NCI-H2029 treated with DMSO at 0.1 percent for 48 hours (cell line): Measurements from ENCODE around the gene HYI.
A peak's percentile ranks its signal among the peaks of the same experiment; 100 is the strongest.
"Not testable (repeated sequence)": the region's sequence is repeated elsewhere in the genome, so short reads cannot be mapped to it uniquely, and the experiment has no call there.

ENCODE experiments used
- DNase-seq: peaks from one replicate; lab custom pipeline; 2025; lab: John Stamatoyannopoulos, UW

Gene HYI

DNA sequence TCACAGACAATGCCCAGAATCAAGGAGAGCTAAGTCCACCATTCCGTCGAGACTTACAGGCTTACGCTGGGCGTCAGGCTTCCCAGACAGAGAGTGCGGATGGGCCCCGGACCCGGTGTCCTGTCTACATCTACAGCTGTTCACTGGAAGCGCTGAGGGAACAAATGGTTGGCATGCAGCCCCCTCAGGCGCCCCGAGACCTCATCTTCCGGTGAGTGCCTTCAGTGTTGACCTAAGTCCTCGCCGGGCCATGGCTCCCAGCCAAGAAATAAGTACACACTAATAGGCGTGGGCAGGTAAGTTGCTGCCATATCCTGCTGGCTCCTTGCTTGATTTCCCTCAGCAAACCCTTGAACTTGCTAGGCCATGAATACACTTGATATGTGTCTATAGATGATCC lies 26.2 kb downstream of the HYI start:
- DNase-seq, result peak; percentile 14

DNA sequence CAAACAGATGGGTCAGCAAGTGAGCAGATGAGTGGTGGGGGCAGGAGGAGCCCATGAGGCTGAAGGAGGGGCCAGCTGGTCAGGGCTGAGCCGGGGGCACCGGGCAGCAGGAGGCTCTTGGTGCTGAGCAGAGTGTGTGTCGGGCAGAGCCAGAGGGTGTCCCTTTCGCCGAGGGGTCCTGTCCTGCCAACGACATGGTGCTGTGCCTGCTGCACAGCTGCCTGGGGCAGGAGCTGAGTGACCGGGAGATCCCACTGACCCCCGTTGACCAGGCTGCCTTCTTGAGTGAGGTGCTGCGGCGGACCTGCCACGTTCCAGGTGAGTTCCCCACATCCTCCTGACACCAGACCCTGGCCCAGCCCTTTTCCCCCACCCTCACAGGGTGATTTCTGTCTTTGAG lies 27.5 kb downstream of the HYI start:
- no peak for DNase-seq

DNA sequence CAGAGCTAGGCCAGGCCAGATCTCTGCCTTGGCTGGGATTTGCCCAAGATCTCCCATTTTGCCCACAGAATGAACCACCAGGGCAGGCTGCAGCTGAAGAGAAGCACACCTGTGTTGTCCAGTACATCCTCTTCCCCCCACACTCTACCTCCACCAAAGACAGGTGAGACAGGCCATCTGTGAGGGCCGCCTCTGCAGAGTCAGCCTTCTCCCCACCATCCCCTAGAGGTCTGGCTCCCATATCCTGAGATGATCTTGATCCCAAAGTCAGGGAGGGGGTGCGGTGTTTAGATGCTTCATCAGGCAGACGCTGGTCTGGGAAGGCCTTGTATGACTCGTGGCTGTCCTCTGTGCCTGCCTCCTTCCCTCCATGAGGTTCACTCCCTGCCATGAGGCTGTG lies 28.7 kb downstream of the HYI start:
- no peak for DNase-seq

DNA sequence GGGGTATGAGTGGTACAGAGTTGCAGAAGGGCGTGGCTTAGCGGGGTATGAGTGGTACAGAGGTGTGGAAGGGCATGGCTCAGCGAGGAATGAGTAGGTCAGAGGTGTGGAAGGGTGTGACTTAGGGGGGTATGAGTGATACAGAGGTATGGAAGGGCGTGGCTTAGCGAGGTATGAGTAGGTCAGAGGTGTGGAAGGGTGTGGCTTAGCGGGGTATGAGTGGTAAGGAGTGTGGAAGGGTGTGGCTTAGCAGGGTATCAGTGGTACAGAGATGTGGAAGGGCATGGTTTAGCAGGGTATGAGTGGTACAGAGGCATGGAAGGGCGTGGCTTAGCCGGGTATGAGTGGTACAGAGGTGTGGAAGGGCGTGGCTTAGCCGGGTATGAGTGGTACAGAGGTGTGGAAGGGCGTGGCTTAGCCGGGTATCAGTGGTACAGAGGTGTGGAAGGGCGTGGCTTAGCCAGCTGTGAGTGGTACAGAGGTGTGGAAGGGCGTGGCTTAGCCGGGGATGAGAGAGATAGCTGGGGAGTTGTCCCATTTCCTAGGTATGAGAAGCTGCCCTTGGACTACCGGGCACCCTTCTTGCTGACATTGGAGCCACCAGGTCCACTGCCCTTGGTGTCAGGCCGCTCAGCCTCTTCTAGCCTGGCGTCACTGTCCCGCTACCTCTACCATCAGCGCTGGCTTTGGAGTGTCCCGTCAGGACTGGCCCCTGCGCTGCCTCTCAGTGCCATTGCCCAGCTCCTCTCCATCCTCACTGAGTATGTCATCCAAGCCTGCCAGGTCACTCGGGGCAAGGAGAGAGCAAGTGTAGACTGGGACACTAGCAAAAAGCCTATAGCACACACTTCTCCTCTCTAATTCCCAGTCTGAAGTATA lies 29.8 kb downstream of the HYI start:
- DNase-seq, result no peak

DNA sequence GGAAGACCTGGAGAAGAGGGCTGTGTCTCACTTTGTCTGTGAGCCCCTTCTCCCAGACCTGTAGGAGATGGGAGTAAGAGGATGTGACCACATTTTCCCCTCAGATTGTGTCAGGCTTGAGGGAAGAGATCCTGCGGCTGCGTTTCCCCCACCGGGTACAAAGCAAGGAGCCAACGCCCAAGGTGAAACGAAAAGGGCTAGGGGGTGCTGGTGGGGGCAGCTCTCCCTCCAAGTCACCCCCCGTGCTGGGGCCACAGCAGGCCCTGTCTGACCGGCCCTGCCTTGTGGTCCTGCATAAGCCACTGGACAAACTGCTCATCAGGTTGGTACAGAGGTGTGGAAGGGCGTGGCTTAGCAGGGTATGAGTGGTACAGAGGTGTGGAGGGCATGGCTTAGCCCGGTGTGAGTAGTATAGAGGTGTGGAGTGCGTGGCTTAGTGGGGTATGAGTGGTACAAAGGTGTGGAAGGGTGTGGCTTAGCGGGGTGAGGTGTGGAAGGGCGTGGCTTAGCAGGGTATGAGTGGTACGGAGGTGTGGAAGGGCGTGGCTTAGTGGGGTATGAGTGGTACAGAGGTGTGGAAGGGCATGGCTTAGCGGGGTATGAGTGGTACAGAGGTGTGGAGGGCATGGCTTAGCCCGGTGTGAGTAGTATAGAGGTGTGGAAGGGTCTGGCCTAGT lies 30.6 kb downstream of the HYI start:
- DNase-seq, result no peak

DNA sequence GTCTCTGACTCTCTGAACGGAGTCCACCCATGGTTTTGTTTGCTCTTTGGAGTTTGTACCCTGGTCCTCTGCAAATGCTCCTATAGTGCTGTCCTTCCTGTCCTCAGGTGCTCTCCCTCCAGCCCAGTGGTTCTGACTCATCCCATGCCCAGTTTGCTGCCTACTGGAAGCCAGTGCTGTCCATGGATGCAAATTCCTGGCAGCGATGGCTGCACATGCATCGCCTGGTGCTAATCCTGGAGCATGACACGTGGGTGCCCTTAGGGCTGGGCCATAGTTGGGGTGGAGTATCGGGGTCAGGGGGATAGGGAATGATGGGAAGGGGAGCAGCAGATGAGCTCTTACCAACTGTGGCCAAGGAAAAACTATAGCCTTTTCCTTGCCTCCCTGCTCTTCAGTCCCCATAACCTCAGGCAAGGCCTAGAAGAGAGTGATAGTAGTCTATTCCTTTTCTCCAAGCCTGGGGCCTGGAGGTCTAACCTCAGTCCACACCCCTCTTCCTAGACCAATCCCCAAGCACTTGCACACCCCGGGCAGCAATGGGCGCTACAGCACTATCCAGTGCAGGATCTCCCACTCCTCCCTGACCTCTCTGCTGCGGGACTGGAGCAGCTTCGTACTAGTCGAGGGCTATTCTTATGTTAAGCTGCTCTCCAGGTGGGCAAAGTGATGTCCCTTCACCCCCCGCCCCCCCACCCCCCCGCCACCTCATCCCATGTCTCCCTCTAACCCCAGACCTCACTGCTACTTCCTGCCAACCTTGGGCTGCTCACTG lies 31.6 kb downstream of the HYI start:
- no peak for DNase-seq

DNA sequence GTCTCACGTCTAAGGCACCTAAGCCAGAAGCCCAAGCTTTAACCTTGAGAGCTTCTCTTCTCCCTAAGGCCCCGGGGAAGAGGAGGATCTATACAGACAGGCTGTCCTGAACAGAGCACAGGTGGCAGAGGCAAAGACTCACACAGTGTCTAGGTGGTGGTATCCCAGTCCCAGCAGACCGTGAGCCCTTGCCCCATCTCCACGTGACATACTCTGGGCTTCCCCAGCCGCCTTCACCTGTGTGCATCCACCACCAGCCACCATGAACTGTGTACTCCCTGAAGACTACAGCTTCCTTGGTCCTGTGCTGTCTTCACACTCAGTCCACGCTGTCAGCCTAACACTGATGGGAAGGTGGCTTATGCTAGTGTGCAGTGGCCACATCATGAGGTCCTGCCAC lies 32.3 kb downstream of the HYI start:
- DNase-seq, result no peak

DNA sequence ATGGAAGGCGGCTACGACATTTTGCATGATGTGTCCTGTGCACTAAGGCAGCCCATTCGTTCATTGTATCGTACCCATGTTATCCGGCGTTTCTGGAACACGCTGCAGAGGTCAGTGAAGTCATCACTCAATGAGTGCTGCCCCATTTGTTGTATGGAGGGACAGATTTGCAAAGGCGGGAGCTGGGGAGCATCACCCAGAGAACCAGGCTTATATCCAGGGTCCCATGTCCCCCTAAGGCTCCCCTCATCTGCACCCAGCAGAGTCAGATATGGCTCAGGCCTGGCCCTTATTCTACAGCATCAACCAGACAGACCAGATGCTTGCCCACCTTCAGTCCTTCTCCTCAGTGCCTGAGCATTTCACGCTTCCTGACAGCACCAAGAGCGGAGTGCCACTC lies 32.9 kb downstream of the HYI start:
- DNase-seq, result no peak

DNA sequence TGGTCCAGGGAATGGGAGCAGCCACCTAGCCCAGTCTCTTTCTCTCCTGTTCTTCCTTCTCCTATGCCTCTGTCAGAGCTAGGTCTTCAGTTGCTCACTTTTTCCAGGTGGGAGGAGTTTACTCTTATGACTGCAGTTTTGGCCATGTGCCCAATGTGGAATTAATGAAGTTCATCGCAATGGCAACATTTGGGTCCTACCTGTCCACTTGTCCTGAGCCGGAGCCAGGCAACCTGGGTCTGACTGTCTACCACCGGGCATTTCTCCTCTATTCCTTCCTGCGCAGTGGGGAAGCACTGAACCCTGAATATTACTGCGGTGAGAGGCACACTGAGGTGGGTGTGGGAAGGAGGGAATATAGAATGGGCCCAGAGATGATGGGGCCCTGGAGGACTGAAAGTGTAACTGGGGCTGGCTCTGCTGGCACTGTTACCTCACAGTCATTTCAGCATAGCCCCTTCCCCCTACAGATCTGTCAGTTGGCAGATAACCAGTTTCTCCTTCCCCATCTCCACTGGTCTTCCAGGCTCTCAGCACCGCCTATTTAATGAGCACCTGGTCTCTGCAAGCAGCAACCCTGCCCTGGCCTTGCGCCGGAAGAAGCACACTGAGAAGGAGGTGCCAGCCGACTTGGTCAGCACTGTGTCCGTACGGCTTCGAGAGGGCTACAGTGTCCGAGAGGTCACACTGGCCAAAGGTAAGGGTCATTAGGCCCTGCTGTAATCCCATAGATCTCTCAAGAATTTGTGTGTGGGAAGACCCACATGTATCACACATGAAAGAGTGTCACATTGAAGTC lies 33.9 kb downstream of the HYI start:
- no peak for DNase-seq

DNA sequence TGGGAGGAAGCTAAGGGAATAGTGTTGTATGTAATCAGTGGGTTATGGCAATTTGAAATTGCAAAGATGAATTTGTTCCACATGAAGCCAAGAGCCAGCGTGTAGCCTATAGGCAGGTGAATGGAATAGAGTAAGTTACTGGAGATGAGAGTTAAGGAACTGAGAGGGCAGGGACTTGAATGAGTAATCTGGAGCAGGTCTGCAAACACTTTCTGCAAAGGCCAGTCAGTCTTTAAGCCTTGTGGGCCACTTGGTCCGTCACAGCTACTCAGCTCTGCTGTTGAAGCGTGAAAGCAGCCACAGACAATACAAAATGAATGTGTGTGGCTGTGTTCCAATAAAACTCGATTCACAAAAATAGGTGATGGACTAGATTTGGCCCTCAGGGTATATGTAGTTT lies 34.9 kb downstream of the HYI start:
- DNase-seq, result no peak

DNA sequence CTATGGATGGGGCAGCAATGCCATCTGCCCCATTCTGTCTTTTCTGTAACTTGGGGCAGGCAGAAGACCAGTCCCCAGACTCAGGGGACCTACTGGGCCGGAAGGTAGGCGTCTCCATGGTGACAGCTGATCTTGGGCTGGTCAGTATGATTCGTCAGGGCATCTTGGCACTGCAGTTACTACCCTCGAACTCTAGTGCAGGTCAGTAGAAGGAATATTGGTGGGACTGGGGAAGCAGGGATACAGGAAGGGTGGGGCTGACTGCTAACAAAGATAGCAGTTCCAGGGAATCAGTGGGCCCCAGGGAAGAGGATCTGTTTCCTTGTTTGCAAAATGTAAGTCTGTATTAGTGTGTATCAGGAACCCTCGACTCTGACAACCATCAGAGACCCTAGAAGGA lies 37.8 kb downstream of the HYI start:
- DNase-seq, result no peak

DNA sequence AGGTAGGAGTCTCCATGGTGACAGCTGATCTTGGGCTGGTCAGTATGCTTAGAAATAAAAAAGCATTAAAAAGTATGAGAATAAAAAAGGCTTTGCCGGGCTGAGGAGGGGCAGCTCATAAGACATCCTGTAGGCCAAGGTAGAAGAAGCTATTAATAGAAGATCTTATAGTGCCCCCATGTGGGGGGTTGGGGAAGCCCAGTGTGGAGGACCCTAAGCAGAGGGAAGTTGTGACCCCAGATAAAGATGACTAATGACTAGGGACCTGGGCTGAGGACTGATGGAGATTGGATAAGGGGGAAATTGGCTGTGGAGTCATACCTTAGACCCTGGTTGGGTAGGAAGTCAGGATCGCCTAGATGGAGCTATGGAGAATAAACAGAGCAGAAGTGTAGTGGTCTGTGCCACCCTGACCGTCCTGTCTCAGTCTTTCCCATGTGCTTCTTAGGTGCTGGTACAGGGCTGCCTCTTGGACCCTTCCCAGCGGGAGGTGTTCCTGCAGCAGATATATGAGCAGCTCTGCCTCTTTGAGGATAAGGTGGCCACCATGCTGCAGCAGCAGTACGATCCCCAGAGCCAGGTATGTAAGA lies 39.0 kb downstream of the HYI start:
- peak; percentile 82 for DNase-seq

DNA sequence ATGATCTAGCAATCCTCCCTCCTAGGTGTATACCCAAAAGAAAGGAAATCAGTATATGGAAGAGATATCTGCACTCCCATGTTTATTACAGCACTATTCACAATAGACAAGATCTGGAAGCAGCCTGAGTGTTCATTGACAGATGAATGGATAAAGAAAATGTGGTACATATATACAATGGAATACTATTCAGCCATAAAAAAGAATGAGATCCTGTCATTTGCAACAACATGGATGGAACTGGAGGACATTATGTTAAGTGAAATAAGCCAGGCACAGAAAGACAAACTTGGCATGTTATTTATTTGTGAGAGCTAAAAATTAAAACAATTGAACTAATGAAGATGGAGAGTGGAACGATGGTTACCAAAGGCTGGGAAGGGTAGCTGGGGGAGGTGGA lies 40.3 kb downstream of the HYI start:
- not testable (repeated sequence) for DNase-seq

DNA sequence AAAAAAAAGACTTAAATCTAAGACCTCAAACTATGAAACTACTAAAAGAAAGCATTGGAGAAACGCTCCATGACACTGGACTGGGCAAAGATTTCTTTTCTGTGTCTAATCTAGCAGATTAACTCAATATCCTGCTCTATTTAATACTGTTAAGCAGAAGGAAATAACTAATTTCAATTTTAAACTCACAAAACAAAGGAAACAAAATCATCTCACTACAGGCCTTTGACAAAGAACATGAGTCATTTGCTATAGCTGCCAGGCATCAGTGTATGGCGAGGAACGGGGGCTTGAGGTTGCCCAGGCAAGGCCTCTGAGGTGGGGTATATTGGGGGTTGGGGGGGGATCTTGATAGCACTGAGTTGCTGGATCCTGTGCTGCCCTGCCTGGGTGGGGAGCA lies 43.2 kb downstream of the HYI start:
- DNase-seq, result no peak

DNA sequence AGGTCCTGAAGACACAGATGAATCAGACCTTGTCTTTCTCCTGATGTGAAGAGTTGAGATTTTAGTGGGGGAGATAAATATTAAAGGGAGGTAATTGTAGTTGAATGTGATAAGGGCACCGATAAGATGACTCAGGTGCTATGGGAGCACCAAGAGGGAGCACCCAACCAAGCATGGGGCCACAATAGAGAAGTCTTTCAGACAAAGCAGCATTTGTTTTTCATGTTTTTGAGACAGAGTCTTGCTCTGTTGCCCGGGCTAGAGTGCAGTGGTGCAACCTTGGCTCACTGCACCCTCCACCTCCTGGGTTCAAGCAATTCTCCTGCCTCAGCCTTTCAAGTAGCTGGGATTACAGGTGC lies 47.9 kb downstream of the HYI start:
- no peak for DNase-seq

DNA sequence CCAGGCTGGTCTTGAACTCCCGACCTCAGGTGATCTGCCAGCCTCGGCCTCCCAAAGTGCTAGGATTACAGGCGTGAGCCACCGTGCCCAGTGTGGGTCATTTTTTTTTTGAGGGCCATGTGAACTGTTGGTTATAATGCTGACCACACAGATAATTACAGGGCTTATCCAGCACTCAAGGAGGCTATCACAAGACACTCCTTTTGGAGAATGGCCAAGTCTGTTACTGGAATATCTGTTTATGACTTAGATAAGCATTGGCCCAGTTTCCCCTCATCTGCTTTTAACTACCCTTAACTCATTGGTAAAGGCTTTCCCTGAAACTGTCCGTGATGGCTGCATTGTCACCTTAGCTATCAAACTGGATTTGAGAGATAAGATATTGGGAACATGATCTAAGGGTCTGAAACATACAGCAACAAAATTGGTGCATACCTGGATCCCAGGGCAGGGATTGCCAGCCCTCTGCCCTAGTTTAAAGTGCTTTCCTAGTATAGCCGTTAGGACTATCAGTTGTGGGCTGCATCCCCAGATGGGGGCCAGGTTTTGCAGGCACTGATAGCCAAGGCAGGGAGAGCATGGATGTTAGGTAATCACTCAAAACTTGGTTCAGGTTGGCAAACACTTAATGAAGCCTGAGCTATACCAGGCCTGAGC lies 48.4 kb downstream of the HYI start:
- DNase-seq, result peak; percentile 41

DNA sequence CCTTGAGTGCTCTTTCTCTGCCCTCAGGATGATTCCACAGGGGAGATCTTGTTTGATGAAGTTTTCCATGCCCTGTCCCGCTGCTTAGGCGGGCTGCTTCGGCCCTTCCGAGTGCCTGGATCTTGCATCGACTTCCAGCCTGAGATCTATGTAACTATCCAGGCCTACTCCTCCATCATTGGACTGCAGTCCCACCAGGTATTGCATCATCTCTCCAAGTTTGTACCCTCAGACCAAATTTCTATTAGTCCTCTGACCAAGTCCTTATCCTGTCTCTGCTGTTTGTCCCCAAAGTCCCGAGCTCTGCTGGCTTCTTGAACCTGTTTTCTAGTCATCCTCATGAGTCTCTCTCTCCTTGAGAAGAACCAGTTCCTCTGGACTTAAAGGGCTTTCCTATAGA lies 49.4 kb downstream of the HYI start:
- DNase-seq, result no peak

DNA sequence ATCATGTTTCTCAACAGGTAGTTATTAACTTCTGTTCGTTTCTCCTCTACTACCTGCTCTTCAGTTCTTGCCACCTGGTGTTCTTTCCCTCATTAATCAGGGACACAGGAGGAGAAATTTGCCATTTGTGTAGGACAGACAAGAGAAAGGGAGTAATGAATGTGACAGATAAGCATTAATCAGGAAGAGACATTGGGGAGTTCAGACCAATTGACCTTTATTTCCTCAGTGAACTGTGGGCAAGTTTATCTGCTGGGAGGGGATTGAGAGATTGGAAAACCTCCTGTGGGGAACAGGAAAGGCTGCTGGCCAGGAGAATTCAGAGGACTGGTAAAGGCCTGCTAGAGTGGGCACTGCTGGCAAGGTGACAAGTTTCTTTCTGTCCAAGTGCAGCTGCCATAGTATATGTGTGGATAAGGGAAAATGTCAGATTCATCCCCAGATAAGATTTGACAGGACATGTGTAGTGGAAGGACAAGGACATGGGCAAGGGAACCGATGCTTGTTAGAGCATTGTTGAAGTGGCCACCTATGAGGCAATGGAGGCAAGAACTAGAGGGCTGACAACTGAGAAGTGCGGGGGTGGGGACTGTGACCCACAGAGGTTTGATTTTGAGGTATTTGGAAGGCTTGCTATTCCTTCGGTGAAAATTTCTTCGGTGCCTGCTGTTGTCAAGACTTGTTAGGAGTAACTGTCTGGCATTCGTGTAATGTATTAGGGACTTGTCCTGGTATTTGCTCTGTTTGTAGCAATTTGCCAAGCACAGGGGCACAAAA lies 51.5 kb downstream of the HYI start:
- peak; percentile 38 for DNase-seq
